ENCODE data around the gene CABLES1.
"Not testable (repeated sequence)": the region's sequence is repeated elsewhere in the genome, so short reads cannot be mapped to it uniquely, and the experiment has no call there.

CABLES1 gene

DNA sequence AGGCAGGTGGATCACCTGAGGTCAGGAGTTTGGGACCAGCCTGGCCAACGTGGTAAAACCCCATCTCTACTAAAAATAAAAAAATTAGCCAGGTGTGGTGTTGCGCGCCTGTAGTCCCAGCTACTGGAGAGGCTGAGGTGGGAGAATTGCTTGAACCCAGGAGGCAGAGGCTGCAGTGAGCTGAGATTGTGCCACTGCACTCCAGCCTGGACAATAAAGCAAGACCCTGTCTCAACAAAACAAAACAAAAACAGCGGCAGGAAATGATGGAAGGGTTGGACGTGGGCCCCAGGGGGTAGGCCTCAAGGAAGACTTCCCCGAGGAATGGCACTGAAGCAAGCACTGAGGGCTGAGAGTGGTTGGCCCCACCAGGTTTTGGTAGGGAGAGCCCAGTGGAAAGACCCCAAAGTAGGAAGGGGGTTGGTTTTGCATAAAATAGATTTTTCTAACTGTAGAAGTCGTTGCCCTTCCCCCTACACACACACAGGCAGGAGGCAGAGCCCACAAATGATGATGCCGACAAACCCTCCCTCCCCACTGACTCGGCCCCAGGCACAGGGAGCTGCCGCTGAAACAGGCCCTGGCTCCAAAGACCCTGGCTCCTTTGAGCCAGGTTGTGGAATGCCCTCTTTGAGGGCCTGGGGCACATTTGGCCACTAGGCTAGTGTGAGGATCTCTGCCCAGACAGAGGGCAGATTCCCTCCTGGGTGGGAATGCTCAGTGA lies 104.8 kb downstream of the CABLES1 start:
- DNase-seq (ENCODE audit: low spot score): no peak
- CTCF ChIA-PET: interaction anchor here (0.6 kb wide), 1 partner anchor 41 kb away, joined by 3 read pairs; no protein-coding TSS in a partner anchor
- TF ChIP-seq, protein P1, sequence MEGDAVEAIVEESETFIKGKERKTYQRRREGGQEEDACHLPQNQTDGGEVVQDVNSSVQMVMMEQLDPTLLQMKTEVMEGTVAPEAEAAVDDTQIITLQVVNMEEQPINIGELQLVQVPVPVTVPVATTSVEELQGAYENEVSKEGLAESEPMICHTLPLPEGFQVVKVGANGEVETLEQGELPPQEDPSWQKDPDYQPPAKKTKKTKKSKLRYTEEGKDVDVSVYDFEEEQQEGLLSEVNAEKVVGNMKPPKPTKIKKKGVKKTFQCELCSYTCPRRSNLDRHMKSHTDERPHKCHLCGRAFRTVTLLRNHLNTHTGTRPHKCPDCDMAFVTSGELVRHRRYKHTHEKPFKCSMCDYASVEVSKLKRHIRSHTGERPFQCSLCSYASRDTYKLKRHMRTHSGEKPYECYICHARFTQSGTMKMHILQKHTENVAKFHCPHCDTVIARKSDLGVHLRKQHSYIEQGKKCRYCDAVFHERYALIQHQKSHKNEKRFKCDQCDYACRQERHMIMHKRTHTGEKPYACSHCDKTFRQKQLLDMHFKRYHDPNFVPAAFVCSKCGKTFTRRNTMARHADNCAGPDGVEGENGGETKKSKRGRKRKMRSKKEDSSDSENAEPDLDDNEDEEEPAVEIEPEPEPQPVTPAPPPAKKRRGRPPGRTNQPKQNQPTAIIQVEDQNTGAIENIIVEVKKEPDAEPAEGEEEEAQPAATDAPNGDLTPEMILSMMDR (conservative IDR thresholded peaks at IDR 0.05; ENCODE audit: low read depth): no peak
- POLR2A ChIA-PET (ENCODE audit: low non-redundant PET): no interaction called here
- no peak overlapping the region; the same call in 1 of the 2 replicates for H3K27ac ChIP-seq

DNA sequence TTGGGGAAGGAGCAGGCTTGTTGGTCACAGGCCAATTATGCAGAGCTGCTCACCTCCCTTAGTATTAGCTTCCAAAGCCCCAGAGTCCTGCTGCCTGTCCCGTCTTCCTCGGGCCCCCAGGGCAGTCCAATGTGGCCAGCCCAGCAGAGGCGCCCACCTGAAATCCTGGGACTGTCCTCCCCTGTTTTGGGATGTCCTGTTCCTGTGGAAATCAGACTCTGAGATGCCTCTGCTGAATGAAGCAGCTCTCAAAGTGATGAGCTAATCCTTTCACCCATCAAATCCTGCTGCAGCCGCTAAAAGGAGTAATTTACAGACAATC lies 105.3 kb downstream of the CABLES1 start:
- no peak overlapping the region; the same call in 1 of the 2 replicates for H3K27ac ChIP-seq
- no peak for DNase-seq (ENCODE audit: low spot score)
- ChIA-PET POLR2A (ENCODE audit: low non-redundant PET) (no interaction called here), CTCF (interaction anchor here (0.6 kb wide), 1 partner anchor 41 kb away, joined by 3 read pairs; no protein-coding TSS in a partner anchor)
- TF ChIP-seq, protein P1 (conservative IDR thresholded peaks at IDR 0.05; ENCODE audit: low read depth): no peak

DNA sequence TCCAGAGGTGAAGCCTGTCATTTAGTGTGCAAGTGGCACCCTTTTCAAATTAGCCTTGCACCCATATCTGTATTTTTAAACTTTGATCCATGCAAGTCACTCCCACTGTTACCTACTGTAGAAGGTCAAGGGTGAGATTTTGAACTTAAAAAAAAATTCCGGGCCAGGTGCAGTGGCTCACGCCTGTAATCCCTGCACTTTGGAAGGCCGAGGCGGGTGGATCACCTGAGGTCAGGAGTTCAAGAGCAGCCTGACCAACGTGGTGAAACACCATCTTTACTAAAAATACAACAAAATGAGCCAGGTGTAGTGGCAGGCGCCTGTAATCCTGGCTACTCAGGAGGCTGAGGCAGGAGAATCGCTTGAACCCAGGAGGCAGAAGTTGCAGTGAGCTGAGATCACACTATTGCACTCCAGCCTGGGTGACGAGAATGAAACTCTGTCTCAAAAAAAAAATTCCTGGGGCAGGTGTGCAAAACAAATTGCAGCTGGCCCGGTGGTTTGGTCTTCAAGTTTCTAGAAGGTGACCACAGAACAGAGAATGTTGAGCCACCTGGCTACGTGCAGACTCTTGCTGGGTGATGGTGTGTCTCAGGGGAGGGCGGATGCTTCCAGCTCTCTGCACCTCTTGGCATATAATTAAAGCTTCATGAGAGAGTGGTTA lies 106.7 kb downstream of the CABLES1 start:
- DNase-seq (ENCODE audit: low spot score); POLR2A ChIA-PET (ENCODE audit: low non-redundant PET); H3K27ac ChIP-seq: not testable (repeated sequence)
- CTCF ChIA-PET: interaction anchor here (0.7 kb wide), 1 partner anchor 151 kb away, joined by 3 read pairs; no protein-coding TSS in a partner anchor

DNA sequence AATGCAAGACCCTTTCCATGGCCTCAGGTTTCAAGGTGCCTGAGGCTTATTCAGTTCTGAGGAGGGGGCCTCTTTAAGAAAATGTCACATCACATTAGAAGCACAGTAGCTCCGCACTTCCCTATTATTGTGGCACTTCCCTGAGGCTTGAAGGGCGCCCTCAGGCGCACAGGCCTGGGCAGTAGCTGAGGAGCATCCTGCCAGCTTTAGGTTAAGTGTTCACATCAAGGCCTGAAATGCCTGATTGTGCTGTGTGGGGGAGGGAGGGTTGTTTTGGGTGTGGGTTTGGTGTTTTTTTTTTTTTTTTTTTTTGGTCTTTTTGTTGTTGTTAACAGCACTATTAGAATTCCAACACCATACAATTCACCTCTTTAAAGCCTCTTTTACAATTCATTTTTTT lies 107.9 kb downstream of the CABLES1 start:
- TF ChIP-seq, protein P1 (conservative IDR thresholded peaks at IDR 0.05; ENCODE audit: low read depth): no peak
- no peak for DNase-seq (ENCODE audit: low spot score)
- no peak overlapping the region for H3K27ac ChIP-seq
- ChIA-PET CTCF (no interaction called here), POLR2A (ENCODE audit: low non-redundant PET) (no interaction called here)

DNA sequence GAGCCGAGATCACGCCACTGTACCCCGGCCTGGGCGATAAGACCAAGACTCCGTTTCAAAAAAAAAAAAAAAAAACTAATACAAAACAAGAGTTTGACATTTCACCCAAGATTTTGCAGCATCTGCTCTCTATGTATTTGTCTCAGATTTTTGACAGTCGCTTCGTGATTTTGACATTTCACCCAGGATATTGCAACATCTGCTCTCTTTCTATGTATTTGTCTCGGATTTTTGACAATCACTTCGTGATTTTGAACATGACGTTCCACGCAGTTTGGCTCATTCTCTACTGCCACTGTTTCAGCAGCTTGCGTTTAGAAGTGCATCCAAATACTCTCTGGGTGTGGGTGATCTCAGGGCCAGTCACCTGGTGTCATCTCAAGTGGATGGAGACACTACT lies 108.5 kb downstream of the CABLES1 start:
- no peak for DNase-seq (ENCODE audit: low spot score)
- no peak overlapping the region for H3K27ac ChIP-seq
- CTCF ChIA-PET: no interaction called here
- TF ChIP-seq, protein P1 (conservative IDR thresholded peaks at IDR 0.05; ENCODE audit: low read depth): no peak
- POLR2A ChIA-PET (ENCODE audit: low non-redundant PET): no interaction called here

DNA sequence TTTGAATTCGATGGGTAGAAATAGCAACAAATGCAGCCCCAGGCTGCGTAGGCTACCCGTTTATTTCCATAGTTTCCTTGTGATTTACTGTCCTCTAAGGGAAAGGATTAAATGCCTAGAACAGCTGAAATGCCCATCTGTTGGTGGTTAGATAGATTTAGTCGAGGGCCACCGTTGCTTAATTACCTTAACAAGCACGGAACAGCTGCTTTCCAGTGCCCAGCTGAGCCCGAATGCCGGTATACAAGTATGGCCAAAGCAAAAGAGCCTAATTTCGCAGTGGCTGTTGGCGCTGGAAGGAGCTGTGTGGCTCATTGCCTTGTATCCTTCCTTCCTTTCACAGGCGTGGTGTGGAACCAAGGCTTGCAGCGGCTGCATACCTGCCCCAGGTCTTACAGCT lies 109.1 kb downstream of the CABLES1 start:
- no peak overlapping the region for H3K27ac ChIP-seq
- DNase-seq (ENCODE audit: low spot score): no peak
- TF ChIP-seq, protein P1 (conservative IDR thresholded peaks at IDR 0.05; ENCODE audit: low read depth): no peak
- ChIA-PET CTCF (no interaction called here), POLR2A (ENCODE audit: low non-redundant PET) (no interaction called here)

DNA sequence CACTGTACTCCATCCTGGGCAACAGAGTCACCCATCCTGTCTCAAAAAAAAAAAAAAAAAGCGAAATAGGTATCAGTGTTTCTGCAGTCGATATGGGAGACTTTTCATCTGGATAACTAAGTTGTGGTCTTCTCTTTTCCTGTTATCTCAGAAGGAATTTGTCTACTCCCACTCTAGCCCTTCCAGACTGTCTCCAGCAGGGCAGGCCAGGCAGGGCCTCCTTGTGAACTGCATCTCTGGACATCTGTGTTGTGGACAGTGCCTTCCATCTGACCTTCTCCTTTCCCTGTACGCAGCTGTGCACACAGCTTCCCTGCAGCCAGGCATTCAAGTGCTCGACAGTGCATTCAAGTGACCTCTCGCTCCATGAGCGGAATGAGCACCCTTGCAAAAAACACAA lies 110.2 kb downstream of the CABLES1 start:
- H3K27ac ChIP-seq: no peak overlapping the region
- ChIA-PET CTCF (no interaction called here), POLR2A (ENCODE audit: low non-redundant PET) (no interaction called here)
- DNase-seq (ENCODE audit: low spot score): no peak
- TF ChIP-seq, protein P1 (conservative IDR thresholded peaks at IDR 0.05; ENCODE audit: low read depth): no peak
